Central memory CD8-positive, alpha-beta T cell (primary cell): ENCODE results near the gene CAMSAP1.

ENCODE experiments used
- ATAC-seq: fragments of 150-1000 bp; cut with Tn5 transposase; replicated peaks from 2 replicates; pipeline ENCODE4 v1.10.0; 2022; ENCODE audit warnings: mild to moderate bottlenecking, moderate FRiP score, moderate number of reproducible peaks; ENCODE audit not compliant: poor library complexity, severe bottlenecking; ENCODE audit errors: extremely low read depth
- DNase-seq, 2 donors: peaks; one replicate each; pipeline ENCODE4 v3.0.0; 2021; ENCODE audit warnings: low spot score in 2 of 2
- H3K27ac Mint-ChIP-seq: one replicate; pipeline ENCODE4 v1.8.0; 2022; ENCODE audit warnings: low read depth, mild to moderate bottlenecking, moderate library complexity, mixed read lengths
- H3K27me3 Mint-ChIP-seq: one replicate; pipeline ENCODE4 v1.8.0; 2022; ENCODE audit warnings: mixed read lengths
- H3K36me3 Mint-ChIP-seq: one replicate; pipeline ENCODE4 v1.8.0; 2022; ENCODE audit warnings: mild to moderate bottlenecking, moderate library complexity, mixed read lengths; ENCODE audit not compliant: insufficient read depth
- H3K4me1 Mint-ChIP-seq: one replicate; pipeline ENCODE4 v1.8.0; 2022; ENCODE audit warnings: mixed read lengths
- H3K4me3 Mint-ChIP-seq: one replicate; pipeline ENCODE4 v1.8.0; 2022; ENCODE audit warnings: mild to moderate bottlenecking, moderate library complexity, mixed read lengths
- H3K9me3 Mint-ChIP-seq: one replicate; pipeline ENCODE4 v1.8.0; 2022; ENCODE audit warnings: mixed read lengths

CAMSAP1 gene

DNA sequence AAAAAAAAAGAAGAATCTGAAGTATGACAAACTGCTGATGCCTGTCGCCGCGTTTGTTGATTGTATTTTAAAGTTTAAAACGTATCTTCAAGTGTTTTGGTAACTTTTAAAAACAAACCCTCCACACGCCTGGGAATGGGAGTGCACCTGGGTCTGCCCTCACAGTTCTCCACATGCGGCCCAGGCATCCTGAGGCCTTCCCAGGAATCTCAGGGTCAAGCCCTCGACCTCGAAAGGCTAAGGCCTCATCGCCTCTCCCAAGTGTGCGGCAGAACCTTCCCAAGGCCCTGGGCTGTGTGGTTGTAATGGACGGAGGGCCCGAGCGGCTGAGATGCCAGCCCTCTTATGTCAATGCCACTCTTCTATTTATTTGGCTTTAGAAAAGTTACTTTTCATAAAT lies 94.4 kb downstream of the CAMSAP1 start:
- Mint-ChIP-seq H3K27ac (no peak overlapping the region), H3K9me3 (no peaks in the 10 kb centered on the region), H3K4me1 (peaks cover 1% of the 10 kb centered on the region), H3K27me3 (no peaks in the 10 kb centered on the region), H3K4me3 (no peak overlapping the region), H3K36me3 (peaks cover 33% of the 10 kb centered on the region)
- DNase-seq = no peak
- no peak for ATAC-seq

DNA sequence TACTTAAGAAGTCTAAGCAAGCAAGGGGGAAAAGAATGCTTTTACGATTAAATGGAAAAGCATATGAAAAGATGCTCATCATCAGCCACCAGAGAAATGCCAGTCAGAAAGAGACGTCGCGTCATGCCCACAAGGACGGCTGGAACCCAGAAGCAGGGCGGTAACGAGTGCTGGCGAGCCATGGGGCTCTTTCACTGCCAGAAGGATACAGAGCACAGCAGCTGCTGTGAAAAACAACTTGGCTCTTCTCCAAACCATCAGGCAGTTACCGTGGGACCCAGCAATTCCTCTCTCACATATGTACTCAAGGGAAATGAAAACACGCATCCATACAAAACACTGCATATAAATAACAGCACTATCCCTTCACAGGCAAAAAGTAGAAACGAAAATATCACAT lies 95.5 kb downstream of the CAMSAP1 start:
- DNase-seq = no peak
- Mint-ChIP-seq H3K4me1 (peaks cover 12% of the 10 kb centered on the region), H3K36me3 (peaks cover 30% of the 10 kb centered on the region), H3K9me3 (no peaks in the 10 kb centered on the region), H3K27me3 (no peaks in the 10 kb centered on the region), H3K4me3 (no peak overlapping the region), H3K27ac (no peak overlapping the region)
- ATAC-seq = no peak

DNA sequence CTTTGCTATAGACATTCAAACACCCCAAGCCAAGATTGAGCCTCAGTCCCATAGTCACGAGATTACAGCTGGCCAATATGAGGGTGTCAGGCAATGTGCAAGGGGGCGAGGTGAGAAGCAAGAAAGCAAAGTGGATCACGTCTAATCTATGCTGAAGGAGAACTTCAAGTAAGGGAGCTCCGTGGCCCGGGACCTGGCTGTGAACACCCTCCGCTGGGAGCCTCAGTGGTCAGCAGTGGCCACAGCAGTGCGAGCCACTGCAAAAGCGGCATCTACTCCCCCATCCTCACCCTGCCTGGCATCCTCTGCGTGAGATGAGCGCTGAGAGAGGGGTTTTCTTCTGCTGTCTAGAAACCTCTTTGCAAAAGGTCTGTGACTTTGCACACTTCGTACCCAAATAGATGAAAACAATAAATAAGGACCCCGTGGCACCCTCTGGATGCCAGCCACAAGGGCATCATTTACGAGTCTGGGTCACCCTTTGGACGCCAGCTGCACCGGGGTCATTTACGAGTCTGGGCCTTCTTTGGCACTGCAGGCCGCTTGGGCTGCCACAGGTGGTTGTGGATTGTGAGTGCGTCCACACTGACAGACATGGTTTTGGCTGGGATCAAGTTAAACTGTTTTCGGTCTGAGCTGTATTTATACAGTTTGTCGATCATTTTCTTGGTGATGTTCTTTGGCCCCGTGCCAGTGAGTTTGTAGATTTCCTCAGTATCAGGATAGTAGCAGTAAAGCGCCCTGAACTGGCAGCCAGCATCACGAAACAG lies 96.4 kb downstream of the CAMSAP1 start:
- Mint-ChIP-seq H3K9me3 (no peaks in the 10 kb centered on the region), H3K36me3 (peaks cover 24% of the 10 kb centered on the region), H3K27ac (no peak overlapping the region), H3K27me3 (no peaks in the 10 kb centered on the region), H3K4me3 (no peak overlapping the region), H3K4me1 (peaks cover 14% of the 10 kb centered on the region)
- ATAC-seq = no peak
- no peak for DNase-seq

DNA sequence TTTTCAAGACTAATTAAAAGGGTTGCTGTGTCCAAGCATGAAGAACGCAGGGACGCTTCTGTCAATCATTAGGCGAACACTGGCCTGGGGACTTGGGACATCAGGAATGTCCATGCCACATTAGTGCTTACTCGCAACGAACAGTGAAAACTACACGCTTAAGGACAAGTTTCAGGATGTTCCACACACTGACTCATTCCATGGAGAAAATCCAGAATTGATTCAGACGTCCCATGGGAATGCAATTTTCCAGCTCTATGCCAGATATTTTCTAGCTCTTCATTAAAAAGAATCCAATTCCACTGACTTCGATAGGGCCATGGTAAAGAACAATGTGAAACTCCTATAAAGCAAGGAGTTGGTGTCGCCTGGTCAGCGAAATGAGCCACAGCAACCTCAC lies 98.2 kb downstream of the CAMSAP1 start:
- Mint-ChIP-seq H3K4me3 (no peak overlapping the region), H3K27ac (no peak overlapping the region), H3K9me3 (no peaks in the 10 kb centered on the region), H3K27me3 (no peaks in the 10 kb centered on the region), H3K36me3 (peaks cover 17% of the 10 kb centered on the region), H3K4me1 (peaks cover 27% of the 10 kb centered on the region)
- DNase-seq (no peak), ATAC-seq (no peak)

DNA sequence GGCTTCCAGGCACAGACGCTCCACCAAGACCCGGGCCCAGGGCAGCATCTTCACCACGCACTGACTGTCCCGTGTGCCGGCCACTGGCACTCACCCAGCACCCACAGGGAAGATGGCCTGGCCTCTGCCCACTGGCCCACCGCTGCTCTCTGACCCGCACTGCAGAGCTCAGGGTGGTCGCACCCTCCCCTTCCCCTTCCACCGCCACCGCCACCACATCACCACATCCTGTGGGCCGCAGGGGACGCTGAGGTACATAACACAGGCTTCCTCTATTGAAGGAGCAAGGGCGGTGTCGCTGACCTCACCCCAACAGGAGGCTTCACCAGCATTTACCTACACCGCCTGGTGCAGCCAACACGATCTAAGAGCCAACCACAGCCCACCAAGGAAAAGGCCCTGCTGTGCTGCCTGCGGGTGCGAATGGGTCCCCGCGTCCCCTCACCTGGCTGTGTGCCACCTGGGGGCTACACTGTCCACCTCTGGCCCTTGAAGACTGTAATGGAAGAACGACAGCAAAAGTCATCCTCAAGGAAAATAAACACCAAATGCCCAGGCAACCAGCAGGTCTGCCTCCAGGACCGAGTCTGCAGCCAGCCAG lies 101.8 kb downstream of the CAMSAP1 start:
- Mint-ChIP-seq H3K9me3 (no peaks in the 10 kb centered on the region), H3K4me1 (peaks cover 27% of the 10 kb centered on the region), H3K36me3 (peaks cover 2% of the 10 kb centered on the region), H3K4me3 (no peak overlapping the region), H3K27me3 (no peaks in the 10 kb centered on the region), H3K27ac (no peak overlapping the region)
- ATAC-seq (no peak), DNase-seq (no peak)

DNA sequence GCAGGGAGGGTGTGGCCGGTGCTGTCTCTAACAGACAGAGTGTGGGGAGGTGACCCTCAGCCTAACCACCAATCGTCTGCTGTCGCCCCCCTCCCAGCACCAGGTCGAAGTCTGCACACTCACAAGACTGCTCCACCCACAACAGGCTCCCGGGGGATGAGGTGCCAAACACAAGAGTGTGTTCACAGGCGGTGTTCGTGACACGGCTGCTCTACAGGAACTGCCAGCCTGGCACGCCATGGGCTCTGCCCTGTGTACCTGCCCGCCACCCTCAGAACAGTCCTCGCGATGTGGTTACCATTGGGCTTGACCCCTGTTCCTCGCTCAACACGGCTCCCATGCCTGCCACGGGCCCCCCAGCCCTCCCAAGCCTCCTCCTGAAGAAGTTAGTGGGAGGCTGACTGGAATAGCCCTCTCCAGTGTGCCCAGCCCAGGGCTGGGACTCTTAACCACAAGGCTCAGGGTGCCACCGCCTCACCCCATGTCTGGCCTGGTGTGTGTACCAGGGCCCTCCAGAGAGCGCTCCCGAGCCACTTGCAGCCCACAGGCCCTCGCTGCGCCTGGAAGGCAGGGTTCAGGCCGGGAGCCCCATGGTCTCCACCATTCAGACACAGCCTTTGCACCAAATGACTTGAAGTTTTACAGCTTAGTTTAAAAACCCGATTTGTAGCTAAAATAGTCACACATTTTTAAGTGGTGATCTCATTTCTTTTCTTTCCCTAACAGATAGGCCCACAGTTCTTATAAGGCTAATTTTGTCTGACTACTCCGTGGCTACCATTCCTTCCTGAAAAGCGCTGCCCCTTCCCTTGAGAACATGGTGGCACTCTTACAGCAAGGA lies 102.5 kb downstream of the CAMSAP1 start:
- ATAC-seq (no peak), DNase-seq (no peak)
- no peak overlapping the region for H3K27ac Mint-ChIP-seq
- H3K4me3 Mint-ChIP-seq = no peak overlapping the region
- no peaks in the 10 kb centered on the region for H3K9me3 Mint-ChIP-seq
- peaks cover 2% of the 10 kb centered on the region for H3K36me3 Mint-ChIP-seq
- peaks cover 27% of the 10 kb centered on the region for H3K4me1 Mint-ChIP-seq
- H3K27me3 Mint-ChIP-seq = no peaks in the 10 kb centered on the region

DNA sequence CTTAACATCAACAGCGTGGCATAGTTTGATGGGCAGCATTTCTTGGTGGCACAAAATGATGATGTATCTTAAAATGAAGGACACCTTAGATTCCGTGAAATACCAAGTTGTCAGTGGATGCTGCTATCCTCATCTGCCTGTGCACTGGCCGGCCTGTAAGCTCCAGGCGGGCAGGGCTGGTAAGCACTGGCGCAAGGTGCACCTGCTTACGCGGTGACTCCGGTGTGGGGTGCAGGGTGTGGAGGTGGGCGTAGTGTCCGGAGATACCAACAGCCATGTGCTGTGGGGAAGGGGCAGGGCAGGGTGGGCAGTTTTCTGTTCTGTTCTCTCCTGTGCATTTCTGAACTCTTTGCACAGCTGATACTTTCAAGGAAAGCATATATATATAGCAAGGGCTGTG lies 103.9 kb downstream of the CAMSAP1 start:
- H3K27me3 Mint-ChIP-seq = peaks cover 6% of the 10 kb centered on the region
- peaks cover 2% of the 10 kb centered on the region for H3K36me3 Mint-ChIP-seq

DNA sequence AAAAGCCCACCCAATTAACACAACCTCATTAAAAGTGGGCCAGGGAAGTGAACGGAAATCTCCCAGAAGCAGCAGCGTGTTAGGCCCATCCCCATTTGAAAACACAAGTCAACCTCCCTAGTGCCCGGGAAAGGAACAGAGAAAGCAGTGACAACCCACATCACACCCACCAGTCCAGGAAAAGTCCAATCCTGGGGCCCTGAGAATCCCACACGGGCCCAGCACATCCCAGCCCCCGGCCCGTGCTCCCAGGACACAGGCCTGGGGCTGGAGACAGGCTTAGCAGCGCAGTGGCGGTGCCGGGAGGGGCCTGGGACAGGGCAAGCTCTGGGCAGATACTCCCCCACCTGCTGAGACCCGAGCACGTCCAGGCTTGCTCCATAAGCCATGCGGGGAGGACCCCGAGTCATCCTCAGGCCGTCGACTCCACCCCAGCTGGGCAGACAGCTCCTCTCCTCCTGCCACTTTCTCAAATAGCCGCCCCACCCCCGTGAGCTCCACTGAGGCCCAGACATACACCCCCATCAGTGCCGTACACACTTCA lies 104.4 kb downstream of the CAMSAP1 start:
- Mint-ChIP-seq H3K4me3 (no peak overlapping the region), H3K36me3 (peaks cover 2% of the 10 kb centered on the region), H3K27me3 (peaks cover 11% of the 10 kb centered on the region), H3K4me1 (peaks cover 31% of the 10 kb centered on the region), H3K27ac (no peak overlapping the region), H3K9me3 (no peaks in the 10 kb centered on the region)
- DNase-seq (no peak), ATAC-seq (no peak)

More for the DNA sequence above, 103.9 kb downstream of the CAMSAP1 start:
- DNase-seq (no peak), ATAC-seq (no peak)
- Mint-ChIP-seq H3K4me3 (no peak overlapping the region), H3K27ac (no peak overlapping the region), H3K9me3 (no peaks in the 10 kb centered on the region), H3K4me1 (peaks cover 29% of the 10 kb centered on the region)

DNA sequence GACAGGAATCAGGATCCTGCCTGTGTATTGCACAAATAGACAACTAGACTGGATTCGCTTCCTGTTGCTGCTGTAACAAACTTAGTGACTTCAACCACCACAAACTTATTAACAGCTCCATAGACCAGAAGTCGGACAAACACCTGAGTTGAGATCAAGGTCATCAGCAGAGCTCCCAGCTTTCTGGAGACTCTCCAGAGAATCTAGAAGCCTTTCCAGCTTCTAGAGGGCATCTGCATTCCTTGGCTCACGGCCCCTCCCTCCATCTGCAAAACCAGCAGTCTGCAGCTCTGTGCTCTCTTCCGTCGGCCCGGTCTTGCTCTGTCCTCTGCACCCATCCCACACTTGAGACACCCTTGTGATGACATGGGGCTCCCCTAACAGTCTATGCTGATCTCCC lies 106.3 kb downstream of the CAMSAP1 start:
- ATAC-seq = no peak
- Mint-ChIP-seq H3K4me1 (peaks cover 19% of the 10 kb centered on the region), H3K9me3 (no peaks in the 10 kb centered on the region), H3K27ac (no peak overlapping the region), H3K36me3 (peaks cover 2% of the 10 kb centered on the region), H3K27me3 (peaks cover 19% of the 10 kb centered on the region), H3K4me3 (no peak overlapping the region)
- DNase-seq = no peak

DNA sequence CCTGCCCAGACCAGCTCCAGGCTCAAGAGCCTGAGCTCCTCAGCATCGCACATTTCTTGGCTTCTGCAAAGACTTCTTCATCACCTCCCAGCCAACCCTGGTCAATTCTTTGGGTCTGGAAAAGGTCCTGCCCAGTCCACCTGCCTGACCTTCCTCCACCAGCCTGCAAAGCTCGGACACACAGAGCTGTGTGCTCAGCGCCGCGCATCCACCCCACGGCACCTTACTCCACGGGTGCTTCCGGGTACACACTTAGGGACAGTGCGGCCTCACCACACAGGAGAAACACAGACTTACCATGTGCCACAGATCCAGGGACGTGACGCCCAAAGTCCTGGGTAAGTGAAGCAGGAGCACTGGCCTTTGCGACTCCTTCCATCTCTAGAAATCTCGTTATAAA lies 108.1 kb downstream of the CAMSAP1 start:
- H3K9me3 Mint-ChIP-seq = no peaks in the 10 kb centered on the region
- peaks cover 19% of the 10 kb centered on the region for H3K27me3 Mint-ChIP-seq
- no peak overlapping the region for H3K4me3 Mint-ChIP-seq
- H3K36me3 Mint-ChIP-seq = no peaks in the 10 kb centered on the region
- DNase-seq = no peak
- H3K4me1 Mint-ChIP-seq = peaks cover 6% of the 10 kb centered on the region
- no peak overlapping the region for H3K27ac Mint-ChIP-seq
- no peak for ATAC-seq

DNA sequence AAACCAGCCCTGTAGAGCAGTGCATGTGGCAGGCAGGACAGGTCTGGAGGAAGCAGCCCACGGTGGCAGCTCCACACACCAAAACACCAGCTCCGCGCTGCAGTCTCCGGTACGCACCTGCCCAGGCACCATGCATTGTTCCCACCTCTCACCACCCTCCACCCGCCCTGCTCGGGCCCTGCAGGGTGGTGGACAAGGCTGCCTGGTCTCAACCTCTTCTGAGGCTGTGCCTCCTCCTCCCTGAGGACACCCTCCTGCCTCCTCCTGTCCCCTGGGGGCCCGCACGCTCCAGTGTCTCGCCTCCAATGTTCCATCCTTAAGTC lies 109.1 kb downstream of the CAMSAP1 start:
- H3K36me3 Mint-ChIP-seq = no peaks in the 10 kb centered on the region
- DNase-seq = no peak
- peaks cover 6% of the 10 kb centered on the region for H3K4me1 Mint-ChIP-seq
- no peak overlapping the region for H3K4me3 Mint-ChIP-seq
- ATAC-seq = no peak
- no peak overlapping the region for H3K27ac Mint-ChIP-seq
- H3K9me3 Mint-ChIP-seq = no peaks in the 10 kb centered on the region
- peaks cover 19% of the 10 kb centered on the region for H3K27me3 Mint-ChIP-seq

DNA sequence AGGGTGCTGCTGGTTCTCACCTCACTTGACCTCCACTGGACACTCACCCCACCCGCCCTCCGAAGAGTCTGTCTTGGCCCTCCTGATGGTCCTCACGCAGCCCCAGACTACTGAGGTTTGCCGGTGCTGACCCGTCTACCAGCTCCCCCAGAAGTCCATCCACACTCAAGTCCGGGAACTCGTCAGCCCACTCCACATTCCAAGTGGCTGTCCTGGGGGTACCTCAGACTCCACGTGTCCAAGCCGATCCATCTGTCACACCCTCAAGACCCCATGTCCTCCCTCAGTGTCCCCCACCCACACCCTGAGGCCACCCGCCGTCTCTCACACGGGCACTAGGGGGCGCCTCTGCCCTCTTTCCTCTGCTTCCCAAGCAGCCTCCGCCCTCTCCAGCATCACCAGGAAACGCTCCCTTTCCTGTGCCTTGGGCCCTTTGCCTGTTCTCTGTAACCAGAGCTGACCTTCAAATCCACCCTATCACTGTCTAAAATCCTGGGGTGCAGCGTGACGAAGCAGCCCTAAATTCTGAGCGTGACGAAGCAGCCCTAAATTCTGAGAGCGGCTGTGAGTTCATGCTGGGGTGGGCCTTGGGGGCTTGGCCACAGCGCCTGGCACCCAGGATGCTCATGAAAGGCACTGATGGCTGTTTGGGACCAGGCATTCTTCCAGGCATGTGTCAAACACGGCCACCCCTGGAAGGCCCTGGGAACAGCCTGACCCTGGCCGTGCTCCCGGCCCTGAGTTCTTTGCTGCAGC lies 109.7 kb downstream of the CAMSAP1 start:
- Mint-ChIP-seq H3K27me3 (peaks cover 19% of the 10 kb centered on the region), H3K27ac (no peak overlapping the region), H3K9me3 (no peaks in the 10 kb centered on the region), H3K36me3 (no peaks in the 10 kb centered on the region), H3K4me3 (no peak overlapping the region), H3K4me1 (peaks cover 6% of the 10 kb centered on the region)
- DNase-seq (no peak), ATAC-seq (no peak)
